ENCODE measurements around the gene AP1S1. TPM values are rescaled to one million over a fixed set of nuclear protein-coding genes. Genes with fewer than 3 reads are reported as not detected.
"Not testable (repeated sequence)": the region's sequence is repeated elsewhere in the genome, so short reads cannot be mapped to it uniquely, and the experiment has no call there.

AP1S1 gene
- total RNA-seq, 1 donor from 2014 or later: 19.2 TPM

GRCh38 chr7:101108961-101109360 is 45.3 kb upstream of the AP1S1 start:
- DNase-seq: no peak
- Mint-ChIP-seq H3K27me3 (peaks cover 12% of the 10 kb centered on the region), H3K4me1 (no peaks in the 10 kb centered on the region), H3K9me3 (no peaks in the 10 kb centered on the region), H3K4me3 (no peak overlapping the region), H3K36me3 (ENCODE audit: low read depth) (no peaks in the 10 kb centered on the region), H3K27ac (no peak overlapping the region)
- CTCF ChIA-PET: no interaction called here
- TF ChIP-seq CTCF (IDR thresholded peaks at IDR 0.05): no peak
- no peak for ATAC-seq (ENCODE audit: low read depth)
- POLR2A ChIA-PET: interaction anchor here (0.7 kb wide), 1 partner anchor 40 kb away, joined by 4 read pairs; no protein-coding TSS in a partner anchor
- intact Hi-C loops (cut with micrococcal nuclease): no loop called here

DNA sequence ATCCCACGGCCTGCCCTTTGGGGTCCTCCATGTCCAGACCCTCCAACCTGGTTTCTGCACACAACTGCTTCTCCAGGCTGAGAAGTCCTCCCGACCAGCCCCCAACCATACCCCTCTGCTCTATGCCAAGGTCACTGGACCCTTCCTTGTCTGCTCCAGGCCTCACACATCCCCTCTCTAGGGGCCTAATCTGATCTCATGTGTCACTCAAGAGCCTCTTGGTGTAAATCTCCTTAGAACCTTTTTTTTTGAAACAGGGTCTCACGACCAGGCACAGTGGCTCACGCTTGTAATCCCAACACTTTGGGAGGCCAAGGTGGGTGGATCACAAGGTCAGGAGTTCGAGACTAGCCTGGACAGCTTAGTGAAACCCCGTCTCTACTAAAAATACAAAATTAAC is 44.9 kb upstream of the AP1S1 start:
- no peak for TF ChIP-seq CTCF (IDR thresholded peaks at IDR 0.05)
- ATAC-seq (ENCODE audit: low read depth): no peak
- intact Hi-C loops (cut with micrococcal nuclease): no loop called here
- no peaks in the 10 kb centered on the region for H3K36me3 Mint-ChIP-seq (ENCODE audit: low read depth)
- peaks cover 9% of the 10 kb centered on the region for H3K27me3 Mint-ChIP-seq
- H3K4me1 Mint-ChIP-seq: no peaks in the 10 kb centered on the region
- no peak overlapping the region for H3K4me3 Mint-ChIP-seq
- no peak for DNase-seq
- no peak overlapping the region for H3K27ac Mint-ChIP-seq
- POLR2A ChIA-PET: interaction anchor here (0.7 kb wide), 1 partner anchor 40 kb away, joined by 4 read pairs; no protein-coding TSS in a partner anchor
- CTCF ChIA-PET: no interaction called here
- no peaks in the 10 kb centered on the region for H3K9me3 Mint-ChIP-seq

DNA sequence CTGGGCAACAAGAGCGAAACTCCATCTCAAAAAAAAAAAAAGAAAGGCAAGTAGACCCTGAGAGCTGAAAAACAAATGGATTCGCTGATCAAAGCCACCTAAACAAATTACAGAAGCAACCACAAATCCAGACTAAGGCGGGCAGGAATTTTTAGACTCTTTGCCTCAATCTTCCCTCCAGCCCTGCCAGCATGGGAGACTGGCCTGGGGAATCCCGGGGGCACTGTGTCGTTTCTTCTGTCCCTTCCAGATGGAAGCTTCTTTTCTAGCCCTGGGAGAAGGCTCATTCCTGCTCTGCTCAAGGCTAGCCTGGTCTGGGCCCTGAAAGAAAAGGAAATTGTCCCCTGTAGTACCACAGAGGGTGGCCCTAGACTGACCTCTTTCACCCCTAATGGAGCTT is 43.0 kb upstream of the AP1S1 start:
- H3K36me3 Mint-ChIP-seq (ENCODE audit: low read depth): no peaks in the 10 kb centered on the region
- no peaks in the 10 kb centered on the region for H3K4me1 Mint-ChIP-seq
- H3K27ac Mint-ChIP-seq: no peak overlapping the region
- ATAC-seq (ENCODE audit: low read depth) (no peak), DNase-seq (no peak)
- H3K27me3 Mint-ChIP-seq: peaks cover 3% of the 10 kb centered on the region
- intact Hi-C loops (cut with micrococcal nuclease): no loop called here
- no peak overlapping the region for H3K4me3 Mint-ChIP-seq
- TF ChIP-seq CTCF (IDR thresholded peaks at IDR 0.05): no peak
- ChIA-PET POLR2A (no interaction called here), CTCF (no interaction called here)
- no peaks in the 10 kb centered on the region for H3K9me3 Mint-ChIP-seq

GRCh38 chr7:101112233-101112632 is 42.0 kb upstream of the AP1S1 start:
- ATAC-seq (ENCODE audit: low read depth): no peak
- H3K4me1 Mint-ChIP-seq: no peaks in the 10 kb centered on the region
- intact Hi-C loops (cut with micrococcal nuclease): no loop called here
- ChIA-PET CTCF (no interaction called here), POLR2A (no interaction called here)
- H3K9me3 Mint-ChIP-seq: no peaks in the 10 kb centered on the region
- no peak overlapping the region for H3K27ac Mint-ChIP-seq
- H3K36me3 Mint-ChIP-seq (ENCODE audit: low read depth): no peaks in the 10 kb centered on the region
- H3K4me3 Mint-ChIP-seq: no peak overlapping the region
- no peak for DNase-seq
- H3K27me3 Mint-ChIP-seq: peaks cover 2% of the 10 kb centered on the region
- no peak for TF ChIP-seq CTCF (IDR thresholded peaks at IDR 0.05)

- H3K4me3 Mint-ChIP-seq; intact Hi-C loops (cut with micrococcal nuclease); H3K4me1 Mint-ChIP-seq; H3K9me3 Mint-ChIP-seq; ATAC-seq (ENCODE audit: low read depth); H3K27me3 Mint-ChIP-seq; H3K27ac Mint-ChIP-seq; POLR2A ChIA-PET; H3K36me3 Mint-ChIP-seq (ENCODE audit: low read depth); DNase-seq: not testable (repeated sequence)
- CTCF ChIA-PET: interaction anchor here (0.7 kb wide), 1 partner anchor 31 kb away, joined by 6 read pairs; no protein-coding TSS in a partner anchor
Measured at GRCh38 chr7:101113140-101113539, 41.1 kb upstream of the AP1S1 start.

GRCh38 chr7:101113836-101114235 is 40.4 kb upstream of the AP1S1 start:
- TF ChIP-seq CTCF (IDR thresholded peaks at IDR 0.05): no peak
- no peaks in the 10 kb centered on the region for H3K9me3 Mint-ChIP-seq
- H3K4me3 Mint-ChIP-seq: no peak overlapping the region
- ChIA-PET POLR2A (no interaction called here), CTCF (interaction anchor here (0.7 kb wide), 1 partner anchor 30 kb away, joined by 6 read pairs; no protein-coding TSS in a partner anchor)
- no peak for ATAC-seq (ENCODE audit: low read depth)
- H3K27ac Mint-ChIP-seq: no peak overlapping the region
- no peaks in the 10 kb centered on the region for H3K36me3 Mint-ChIP-seq (ENCODE audit: low read depth)
- peaks cover 3% of the 10 kb centered on the region for H3K27me3 Mint-ChIP-seq
- H3K4me1 Mint-ChIP-seq: no peaks in the 10 kb centered on the region
- DNase-seq: no peak
- intact Hi-C loops (cut with micrococcal nuclease): no loop called here

Measured in activated B cell treated with CpG ODN at 0.5 μM for 24 hours (primary cell).